GM12878 (cell line): ENCODE results near the gene MBOAT1. TPM values are rescaled to one million over a fixed set of nuclear protein-coding genes. Genes with fewer than 3 reads are reported as not detected.

Experiments used
- ATAC-seq: fragments of 200-7000 bp; cut with Tn5 transposase; 3 replicates; pipeline ENCODE4 v1.9.1; 2020; ENCODE audit warnings: mild to moderate bottlenecking, moderate library complexity
- BruUV-seq: library from RNA; stranded (reverse); fragments of 400-500 nt; replicated peaks from 2 replicates; lab custom pipeline; 2021; lab: Mats Ljungman, UMichigan
- CTCF ChIA-PET: fragments of 300-600 bp; sonication (Branson Sonifier 250); formaldehyde crosslinking; extraction: SDS; loops from one replicate; lab custom pipeline; 2021; ENCODE audit warnings: inconsistent platforms; lab: Yijun Ruan, JAX
- POLR2A ChIA-PET: fragments of 350-600 bp; formaldehyde crosslinking; extraction: SDS; loops from one replicate; lab custom pipeline; 2021; ENCODE audit warnings: inconsistent platforms; lab: Charles Lee
- RAD21 ChIA-PET: fragments of 300-600 bp; sonication (Branson Sonifier 250); formaldehyde crosslinking; loops from one replicate; lab custom pipeline; 2023; ENCODE audit warnings: antibody characterized with exemption; ENCODE audit not compliant: unreplicated experiment; lab: Charles Lee
- SMC1A ChIA-PET: fragments of 300-600 bp; sonication (Branson Sonifier 250); formaldehyde crosslinking; loops from one replicate; lab custom pipeline; 2023; ENCODE audit not compliant: unreplicated experiment, uncharacterized antibody; lab: Charles Lee
- DNase-seq: peaks from one replicate; pipeline ENCODE4 v3.0.0-alpha.2; 2011; ENCODE audit warnings: low read depth, low spot score
- FAIRE-seq: peaks from 3 replicates; lab custom pipeline; 2011; peaks lifted over from hg19 to GRCh38; lab: Jason Lieb, UNC
- H2AFZ ChIP-seq: 2 replicates; pipeline ENCODE4 v1.6.0; 2011; ENCODE audit warnings: low read depth, low read length, control low read depth; ENCODE audit not compliant: control insufficient read depth
- H3K27ac ChIP-seq: 2 replicates; pipeline ENCODE4 v1.5.1; 2011; ENCODE audit warnings: control low read depth; ENCODE audit not compliant: control insufficient read depth, insufficient read depth
- H3K27me3 ChIP-seq, 2 experiments: replicated peaks in 1 of 2; 2 replicates each; pipeline versions ENCODE4 v1.6.0 to v1.6.1; 2011; ENCODE audit warnings: low read length in 1 of 2; ENCODE audit not compliant: control insufficient read depth in 2 of 2, insufficient read depth in 2 of 2
- H3K36me3 ChIP-seq, 2 experiments: 2 replicates each; pipeline ENCODE4 v1.5.1; 2011; ENCODE audit warnings: low read length in 1 of 2; ENCODE audit not compliant: control insufficient read depth in 2 of 2, insufficient read depth in 2 of 2
- H3K4me1 ChIP-seq: 2 replicates; pipeline ENCODE4 v1.6.1; 2011; ENCODE audit warnings: mild to moderate bottlenecking, low read length, moderate library complexity, mixed read lengths; ENCODE audit not compliant: control insufficient read depth, insufficient read depth
- H3K4me2 ChIP-seq: 2 replicates; pipeline ENCODE4 v1.6.0; 2011; ENCODE audit warnings: control low read depth; ENCODE audit not compliant: control insufficient read depth, insufficient read depth
- H3K4me3 ChIP-seq: fragments of 200-600 bp; sonication (generic); 2 replicates; pipeline ENCODE4 v1.5.1; 2016
- H3K79me2 ChIP-seq: 2 replicates; pipeline ENCODE4 v1.6.0; 2011; ENCODE audit warnings: low read length; ENCODE audit not compliant: control insufficient read depth, insufficient read depth
- H3K9ac ChIP-seq: 2 replicates; pipeline ENCODE4 v1.8.0; 2011; ENCODE audit warnings: low read length, control low read depth, mixed read lengths; ENCODE audit not compliant: control insufficient read depth, insufficient read depth
- H3K9me3 ChIP-seq: replicated peaks from 3 replicates; pipeline ENCODE4 v1.5.1; 2011; ENCODE audit warnings: mild to moderate bottlenecking, low read length; ENCODE audit not compliant: control insufficient read depth, insufficient read depth
- H4K20me1 ChIP-seq: 2 replicates; pipeline ENCODE4 v1.6.0; 2011; ENCODE audit not compliant: control insufficient read depth, insufficient read depth
- ATF3 ChIP-seq: IDR thresholded peaks from 2 replicates; pipeline ENCODE4 v1.6.1; 2011; ENCODE audit warnings: low read depth, mild to moderate bottlenecking, low read length, moderate library complexity, borderline replicate concordance; ENCODE audit errors: extremely low read depth
- BCL3 ChIP-seq: IDR thresholded peaks from 2 replicates; pipeline ENCODE4 v1.6.1; 2011; ENCODE audit warnings: borderline replicate concordance, low read depth, mild to moderate bottlenecking, moderate library complexity, low read length; ENCODE audit not compliant: insufficient read depth, poor library complexity, severe bottlenecking
- E2F4 ChIP-seq: IDR thresholded peaks from 2 replicates; pipeline ENCODE4 v1.6.1; 2012; ENCODE audit warnings: low read depth, low read length, improper control_type of control experiment
- EP300 ChIP-seq, 2 experiments: fragments of 150-350 bp in 1 of 2; IDR thresholded peaks; 2 replicates each; pipeline ENCODE4 v1.6.1; 2011 to 2012; ENCODE audit warnings: low read depth in 2 of 2, low read length in 2 of 2, borderline replicate concordance in 1 of 2, improper control_type of control experiment in 1 of 2, inconsistent platforms in 1 of 2; ENCODE audit not compliant: control insufficient read depth in 1 of 2
- FOXM1 ChIP-seq: IDR thresholded peaks from 2 replicates; pipeline ENCODE4 v1.6.1; 2012; ENCODE audit warnings: low read depth, mild to moderate bottlenecking, inconsistent platforms, low read length, moderate library complexity
- GABPA ChIP-seq: IDR thresholded peaks from 2 replicates; pipeline ENCODE4 v1.6.1; 2014; ENCODE audit warnings: antibody characterized with exemption, low read depth, mild to moderate bottlenecking, inconsistent platforms
- KLF5 ChIP-seq: fragments of 450-650 bp; IDR thresholded peaks from 2 replicates; pipeline ENCODE4 v1.6.1; 2014; ENCODE audit warnings: mild to moderate bottlenecking; ENCODE audit not compliant: partially characterized antibody
- MAX ChIP-seq: IDR thresholded peaks from 2 replicates; pipeline ENCODE4 v1.6.1; 2012; ENCODE audit warnings: low read depth, low read length, improper control_type of control experiment
- NKRF ChIP-seq: fragments of 450-650 bp; conservative IDR thresholded peaks from 2 replicates; pipeline ENCODE4 v1.6.1; 2017; ENCODE audit warnings: mild to moderate bottlenecking, moderate library complexity
- NR2C1 ChIP-seq: fragments of 450-650 bp; IDR thresholded peaks from 2 replicates; pipeline ENCODE4 v1.6.1; 2017; ENCODE audit warnings: antibody characterized with exemption, mild to moderate bottlenecking, moderate library complexity
- POU2F2 ChIP-seq: IDR thresholded peaks from 3 replicates; pipeline ENCODE4 v1.6.1; 2011; ENCODE audit warnings: low read depth, mild to moderate bottlenecking, low read length, borderline replicate concordance
- RUNX3 ChIP-seq: IDR thresholded peaks from 2 replicates; pipeline ENCODE4 v1.6.1; 2012; ENCODE audit warnings: low read length, inconsistent platforms
- SIN3A ChIP-seq: IDR thresholded peaks from 2 replicates; pipeline ENCODE4 v1.6.1; 2012; ENCODE audit warnings: low read depth, low read length, improper control_type of control experiment
- SMAD5 ChIP-seq: IDR thresholded peaks from 2 replicates; pipeline ENCODE4 v1.6.1; 2016; ENCODE audit warnings: antibody characterized with exemption, low read depth
- SMC3 ChIP-seq: IDR thresholded peaks from 2 replicates; pipeline ENCODE4 v1.6.1; 2011; ENCODE audit warnings: low read length, improper control_type of control experiment, borderline replicate concordance
- SREBF2 ChIP-seq: IDR thresholded peaks from 2 replicates; pipeline ENCODE4 v1.6.1; 2012; ENCODE audit warnings: mild to moderate bottlenecking, low read length
- WGBS: methylation state at CpG from one replicate; pipeline ENCODE4 v1.1.6; 2016; ENCODE audit warnings: low lambda C conversion rate; ENCODE audit not compliant: insufficient replicate concordance, insufficient coverage; ENCODE audit errors: missing lambda C conversion rate; 5-methylcytosine and 5-hydroxymethylcytosine counted together
- in situ Hi-C: fragments of 300-500 bp; cut with MboI; formaldehyde crosslinking; loops from 9 replicates; pipeline ENCODE4 v1.14.3; 2018; ENCODE audit warnings: mixed read lengths
- intact Hi-C: fragments of 100-400 bp; cut with micrococcal nuclease; formaldehyde crosslinking; loops from one replicate; pipeline ENCODE4 v1.14.2; 2022; ENCODE audit not compliant: unreplicated experiment
- polyA plus RNA-seq, 11 experiments: library from polyadenylated mRNA; depleted of rRNA in 4 of 11; unstranded in 6 of 11; stranded (reverse) in 5 of 11; fragments of >200 nt; fragmentation: Nextera tagmentation in 4 of 11; fragmentation: Illumina TruSeq in 1 of 11; extraction: Ambion mirVana in 4 of 11; extraction: Trizol in 1 of 11; gene quantifications; 1 replicate in 1 of 11; 2 replicates in 10 of 11; pipeline versions ENCODE4 v1.2.1 to v1.2.3, GENCODE V29; 2011 to 2016; ENCODE audit warnings: inconsistent platforms in 2 of 11, missing spikeins in 2 of 11, low read depth in 1 of 11
- total RNA-seq, 4 experiments: library from RNA; depleted of rRNA in 3 of 4; stranded (reverse); fragments of >200 nt in 3 of 4; fragmentation: Illumina TruSeq in 1 of 4; extraction: Trizol in 1 of 4; gene quantifications; 2 replicates each; pipeline versions ENCODE4 v1.2.1 to v1.2.3, GENCODE V29; 2013 to 2021

Gene MBOAT1
- total and polyA plus RNA-seq, 10 of the 15 experiments (the other 5 are each of a cell fraction or from before 2014, with no cell fraction given) = 0.39 to 21.0 (median 11.6) TPM

GRCh38 chr6:20129290-20130088, 82.8 kb downstream of the MBOAT1 start (continued):
- TF ChIP-seq SMAD5 (no peak), NR2C1 (no peak), BCL3 (no peak), NKRF (no peak), KLF5 (no peak)

GRCh38 chr6:20128018-20128417, 84.3 kb downstream of the MBOAT1 start:
- no peaks in the 10 kb centered on the region for H3K4me1 ChIP-seq
- no peak for FAIRE-seq
- H3K9ac ChIP-seq = no peak overlapping the region
- DNase-seq = no peak
- H3K79me2 ChIP-seq = no peaks in the 10 kb centered on the region
- H3K36me3 ChIP-seq = peaks cover 3 to 4% of the 10 kb centered on the region in 2 experiments; a peak in 2 of 4 replicates
- ChIA-PET RAD21 (interaction anchor here (1.1 to 2.4 kb wide), 2 partner anchors 37 to 85 kb away, joined by 3 to 11 read pairs; partner anchors contain the start of gene MBOAT1), CTCF (interaction anchor here (0.6 to 4.9 kb wide), 11 partner anchors 10 to 1008 kb away, joined by 3 to 31 read pairs (median 13); partner anchors contain the start of gene MBOAT1), SMC1A (interaction anchor here (0.6 to 4.3 kb wide), 7 partner anchors 9 to 109 kb away, joined by 3 to 20 read pairs (median 5); no protein-coding TSS in a partner anchor), POLR2A (no interaction called here)
- no peak overlapping the region for H3K4me2 ChIP-seq
- H3K9me3 ChIP-seq = no peaks in the 10 kb centered on the region
- BruUV-seq = no TSS peak
- intact Hi-C loops (loop anchor here (5.0 kb wide), 1 partner anchor 84 kb away; the partner anchor contains the start of gene MBOAT1), in situ Hi-C loops (no loop called here)
- no peak for ATAC-seq
- no peak overlapping the region for H3K27ac ChIP-seq
- no peak overlapping the region for H2AFZ ChIP-seq
- H3K4me3 ChIP-seq = no peak overlapping the region
- WGBS = 100% methylated on average over 3 of the region's 3 CpGs
- no peaks in the 10 kb centered on the region for H3K27me3 ChIP-seq
- H4K20me1 ChIP-seq = no peaks in the 10 kb centered on the region
- no peak for TF ChIP-seq EP300 (IDR thresholded peaks at IDR 0.05; ENCODE audit: borderline replicate concordance in 1 of 2, control insufficient read depth in 1 of 2, low read depth in 2 of 2, low read length in 2 of 2)
- no peak for TF ChIP-seq RUNX3
- no peak for TF ChIP-seq POU2F2
- no peak for TF ChIP-seq SMC3
- no peak for TF ChIP-seq MAX
- no peak for TF ChIP-seq SIN3A
- TF ChIP-seq ATF3 = no peak
- TF ChIP-seq FOXM1 = no peak
- no peak for TF ChIP-seq E2F4
- TF ChIP-seq SREBF2 = no peak
- TF ChIP-seq GABPA = no peak
